NCI-H1092 (cell line): ENCODE measurements around the gene PPP2R5A.
"Not testable (repeated sequence)": the region's sequence is repeated elsewhere in the genome, so short reads cannot be mapped to it uniquely, and the experiment has no call there.

Experiments used
- DNase-seq: peaks from one replicate; lab custom pipeline; 2025; lab: John Stamatoyannopoulos, UW

PPP2R5A gene

DNA sequence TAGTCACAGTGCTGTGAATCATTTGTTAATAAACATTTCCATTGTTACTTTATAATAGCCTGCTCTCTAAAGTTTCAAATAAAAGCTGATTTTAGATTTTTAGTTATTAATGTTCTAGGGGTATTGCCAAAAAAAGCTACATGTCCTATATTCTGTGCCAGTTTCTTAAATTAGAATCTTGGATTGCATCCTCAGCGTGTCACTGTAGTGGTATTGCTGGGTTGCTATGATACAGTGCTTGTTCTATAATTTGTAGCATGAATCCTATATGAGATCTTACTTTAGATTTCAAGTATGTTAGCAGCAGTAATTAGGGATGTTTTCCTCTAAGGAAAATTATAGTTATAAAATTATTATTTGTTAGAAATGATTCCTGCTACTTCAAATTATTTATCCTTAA, 16.4 kb downstream of the PPP2R5A start:
- no peak for DNase-seq

DNA sequence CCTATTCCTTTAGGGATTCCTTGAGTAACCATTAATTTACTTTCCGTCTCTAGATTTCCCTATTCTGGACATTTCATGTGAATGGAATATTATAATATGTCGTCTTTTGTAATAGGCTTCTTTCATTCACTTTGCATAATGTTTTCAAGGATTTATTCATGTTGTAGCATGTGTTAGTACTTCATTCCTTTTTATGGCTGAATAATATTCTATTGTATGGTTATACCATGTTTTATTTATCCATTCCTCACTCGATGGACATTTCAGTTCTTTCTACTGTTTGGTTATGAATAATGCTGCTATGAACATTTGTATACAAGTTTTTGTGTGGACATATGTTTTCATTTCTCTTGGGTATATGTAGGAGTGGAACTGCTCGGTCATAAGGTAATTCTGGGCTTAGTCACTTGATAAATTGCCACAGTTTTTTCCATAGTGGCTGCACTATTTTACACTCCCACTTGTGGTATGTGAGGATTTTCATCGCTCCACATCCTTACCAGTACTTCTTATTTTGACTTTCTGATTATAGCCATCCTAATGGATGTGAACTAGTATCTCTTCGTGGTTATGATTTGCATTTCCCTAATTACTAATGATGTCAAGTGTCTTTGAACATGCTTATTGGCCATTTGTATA, 17.7 kb downstream of the PPP2R5A start:
- no peak for DNase-seq

DNA sequence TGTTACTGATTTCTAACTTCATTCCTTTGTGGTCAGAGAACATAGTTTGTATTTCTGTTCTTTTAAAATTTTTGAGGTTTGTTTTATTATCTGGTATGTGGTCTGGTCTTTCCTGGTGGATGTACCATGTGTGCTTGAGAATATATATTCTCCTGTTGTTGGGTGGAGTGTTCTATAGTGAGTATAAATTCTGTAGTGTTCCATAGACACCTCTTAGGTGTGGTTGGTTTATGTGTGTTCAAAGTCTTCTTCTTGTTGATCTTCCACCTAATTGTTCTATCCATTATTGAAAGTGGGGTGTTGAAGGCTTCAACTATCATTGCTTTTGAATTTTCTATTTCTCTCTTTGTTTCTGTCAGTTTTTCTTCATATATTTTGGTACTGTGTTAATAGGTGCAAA, 20.1 kb downstream of the PPP2R5A start:
- DNase-seq = no peak

DNA sequence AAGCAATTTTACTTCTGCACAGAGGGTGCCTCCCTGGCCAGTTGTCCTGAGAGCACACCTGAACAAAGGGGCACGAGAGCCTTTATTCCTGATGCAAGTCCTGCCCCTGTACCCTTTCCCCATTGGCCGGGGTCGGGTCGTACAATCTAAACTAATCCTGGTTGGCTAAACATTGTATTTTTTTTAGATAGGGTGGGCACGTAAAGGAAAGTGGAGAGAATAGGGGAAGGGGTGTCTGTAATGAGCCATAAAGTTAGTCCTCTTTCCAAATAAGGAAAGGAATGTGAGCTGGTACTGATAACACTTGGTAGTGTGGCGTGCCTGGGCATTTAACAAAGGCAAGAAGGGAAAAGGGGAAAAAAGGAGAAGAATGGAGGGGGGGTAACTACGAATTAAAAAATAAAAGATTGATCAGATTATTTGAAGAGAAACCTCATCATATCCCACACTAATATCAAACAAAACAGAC, 20.8 kb downstream of the PPP2R5A start:
- DNase-seq = not testable (repeated sequence)

DNA sequence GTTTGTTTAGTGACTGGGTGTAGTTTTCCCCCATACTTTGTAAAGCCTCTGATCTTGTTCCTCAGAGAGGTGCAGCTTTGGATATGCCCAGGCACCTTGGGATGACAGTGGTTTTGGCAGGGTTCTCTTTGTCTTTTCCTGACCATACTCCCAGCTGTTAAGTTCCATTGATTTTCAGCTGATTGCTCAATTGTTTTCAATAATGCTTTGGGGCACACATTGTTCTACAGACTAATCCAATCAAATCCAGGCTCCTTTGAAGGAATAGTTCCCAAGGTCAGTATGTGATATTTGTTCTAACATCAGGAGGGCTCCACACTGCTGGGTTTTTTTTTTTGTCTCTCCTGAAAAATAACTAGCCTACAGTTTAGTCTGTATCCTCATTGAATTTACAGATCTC, 24.8 kb downstream of the PPP2R5A start:
- no peak for DNase-seq

DNA sequence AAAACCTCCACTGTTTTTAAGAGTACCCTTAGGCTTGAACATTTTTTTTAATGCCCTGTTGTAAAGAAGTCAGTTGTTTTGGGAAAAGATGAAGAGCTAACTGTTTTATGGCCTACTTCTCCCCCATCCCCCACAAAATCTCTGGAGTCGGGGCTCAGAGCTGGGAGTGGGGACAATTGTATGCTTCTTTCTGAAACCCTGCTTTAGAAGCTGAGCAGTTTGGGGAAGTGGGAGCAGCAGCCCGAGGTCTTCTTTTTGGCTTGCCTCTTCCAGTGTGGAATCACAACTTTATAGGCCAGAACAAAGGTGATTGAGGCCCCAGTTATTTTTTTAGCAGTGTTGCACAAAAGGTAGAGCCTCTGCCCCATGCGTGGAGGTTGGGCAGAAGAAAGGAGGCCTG, 25.2 kb downstream of the PPP2R5A start:
- DNase-seq = no peak

DNA sequence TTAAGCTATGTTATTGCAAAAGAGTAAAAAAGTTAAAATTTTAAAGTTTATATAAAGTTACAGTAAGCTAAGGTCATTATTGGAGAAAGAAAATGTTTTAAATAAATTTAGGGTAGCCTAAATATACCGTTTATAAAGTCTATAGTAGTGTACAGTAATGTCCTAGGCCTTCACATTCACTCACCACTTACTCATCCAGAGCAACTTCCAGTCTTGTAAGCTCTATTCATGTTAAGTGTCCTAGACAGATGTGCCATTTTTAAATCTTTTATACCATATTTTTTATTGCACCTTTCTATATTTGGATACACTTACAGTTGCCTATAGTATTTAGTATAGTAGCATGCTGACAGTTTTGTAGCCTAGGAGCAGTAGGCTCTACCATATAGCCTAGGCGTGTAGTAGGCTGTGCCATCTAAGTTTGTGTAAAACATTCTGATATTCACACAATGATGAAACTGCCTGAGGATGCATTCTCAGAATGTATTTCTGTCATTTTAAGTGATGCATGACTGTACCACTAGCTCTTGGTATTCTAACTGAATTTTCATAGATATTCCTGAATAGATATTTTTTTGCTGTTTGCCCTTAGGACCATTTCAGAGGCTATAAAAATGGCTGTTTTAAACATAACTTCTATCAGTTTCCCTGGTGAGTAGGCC, 26.8 kb downstream of the PPP2R5A start:
- no peak for DNase-seq

DNA sequence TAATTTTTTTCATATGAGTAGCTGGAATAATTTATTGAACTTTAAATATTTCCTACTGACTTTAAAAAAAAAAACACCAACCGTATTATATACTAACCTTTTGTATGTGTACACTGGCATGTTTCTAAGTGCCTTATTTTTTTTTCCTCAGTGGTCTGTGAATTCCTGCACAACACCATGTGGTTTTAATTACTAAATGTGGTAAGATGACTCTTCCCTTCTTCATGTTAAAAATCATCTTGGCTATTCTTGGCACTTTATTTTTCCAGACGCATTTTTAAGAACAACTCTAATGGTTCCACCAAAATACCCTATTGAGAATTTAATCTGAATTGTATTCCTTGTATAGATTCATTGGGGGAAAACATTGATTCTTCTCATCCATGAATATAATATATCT, 28.4 kb downstream of the PPP2R5A start:
- no peak for DNase-seq

DNA sequence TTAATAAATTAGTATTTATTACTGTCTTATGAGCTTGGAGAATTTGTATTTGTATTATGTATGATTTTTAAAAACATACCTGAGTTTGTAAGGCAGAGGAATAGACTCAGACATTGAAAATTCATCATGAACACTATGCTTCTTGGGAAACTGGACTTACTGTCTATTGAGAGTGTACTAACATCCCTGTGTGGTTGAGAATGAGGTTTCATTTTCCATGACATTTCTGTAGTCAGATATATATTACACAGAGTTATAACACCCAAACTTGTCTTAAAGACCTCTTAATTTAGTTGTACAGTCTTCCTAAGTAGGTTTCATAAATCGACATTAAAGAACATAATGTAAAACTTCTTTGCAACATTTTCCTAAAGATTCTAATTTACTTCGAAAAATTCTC, 30.0 kb downstream of the PPP2R5A start:
- no peak for DNase-seq

DNA sequence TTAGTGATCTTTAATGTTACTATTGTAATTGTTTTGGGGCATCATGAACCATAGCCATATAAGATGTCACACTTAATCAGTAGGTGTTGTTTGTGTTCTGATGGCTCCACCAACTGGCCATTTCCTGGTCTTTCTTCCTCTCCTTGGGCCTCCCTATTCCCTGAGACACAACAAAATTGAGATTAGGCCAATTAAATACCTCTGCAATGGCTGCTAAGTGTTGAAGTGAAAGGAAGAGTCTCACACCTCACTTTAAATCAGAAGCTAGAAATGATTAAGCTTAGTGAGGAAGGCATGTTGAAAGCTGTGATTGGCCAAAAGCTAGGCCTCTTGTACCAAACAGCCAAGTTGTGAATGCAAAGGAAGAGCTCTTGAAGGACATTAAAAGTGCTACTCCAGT, 30.7 kb downstream of the PPP2R5A start:
- DNase-seq = peak; percentile 1

DNA sequence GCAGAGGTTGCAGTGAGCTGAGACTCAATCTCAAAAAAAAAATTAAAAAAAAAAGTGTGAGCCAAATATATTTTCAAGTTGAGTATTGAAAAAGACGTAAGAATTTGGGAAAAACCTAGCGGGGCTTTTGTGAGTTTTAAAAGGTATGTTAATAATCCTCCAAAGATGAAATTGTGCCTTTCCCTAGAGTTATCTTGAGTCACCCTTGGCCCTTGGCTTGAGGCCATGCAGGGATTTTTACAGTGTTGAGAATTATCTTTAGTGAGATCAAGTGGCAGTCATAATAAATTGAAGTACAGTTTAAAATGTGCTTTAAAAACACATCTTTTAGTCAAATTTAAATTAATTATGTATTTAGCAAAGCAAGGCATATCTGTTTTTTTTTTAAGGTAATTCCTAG, 32.7 kb downstream of the PPP2R5A start:
- DNase-seq = no peak

DNA sequence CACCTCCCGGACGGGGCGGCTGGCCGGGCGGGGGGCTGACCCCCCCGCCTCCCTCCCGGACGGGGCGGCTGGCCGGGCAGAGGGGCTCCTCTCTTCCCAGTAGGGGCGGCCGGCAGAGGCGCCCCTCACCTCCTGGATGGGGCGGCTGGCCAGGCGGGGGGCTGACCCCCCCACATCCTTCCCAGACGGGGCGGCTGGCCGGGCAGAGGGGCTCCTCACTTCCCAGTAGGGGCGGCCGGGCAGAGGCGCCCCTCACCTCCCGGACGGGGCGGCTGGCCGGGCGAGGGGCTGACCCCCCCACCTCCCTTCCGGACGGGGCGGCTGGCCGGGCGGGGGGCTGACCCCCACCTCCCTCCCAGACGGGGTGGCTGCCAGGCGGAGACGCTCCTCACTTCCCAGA, 35.8 kb downstream of the PPP2R5A start:
- not testable (repeated sequence) for DNase-seq

DNA sequence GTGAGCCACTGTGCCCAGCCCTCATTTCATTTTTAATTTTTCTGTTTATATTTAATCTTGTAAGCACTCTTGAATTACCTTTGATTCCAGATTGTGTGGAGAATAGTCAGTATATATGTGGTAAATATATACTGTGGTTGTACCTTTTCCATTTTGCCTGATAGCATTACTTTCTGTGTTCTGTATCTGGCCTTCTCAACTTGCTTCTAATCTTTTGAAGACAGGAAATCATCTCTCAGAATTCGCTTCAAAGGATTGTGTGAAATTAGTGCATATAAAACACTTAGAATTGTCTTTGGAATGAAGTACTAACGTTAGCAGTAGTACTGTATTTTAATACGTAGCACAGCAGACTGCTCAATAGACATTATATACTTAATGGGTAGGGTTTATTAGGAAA, 37.9 kb downstream of the PPP2R5A start:
- no peak for DNase-seq

DNA sequence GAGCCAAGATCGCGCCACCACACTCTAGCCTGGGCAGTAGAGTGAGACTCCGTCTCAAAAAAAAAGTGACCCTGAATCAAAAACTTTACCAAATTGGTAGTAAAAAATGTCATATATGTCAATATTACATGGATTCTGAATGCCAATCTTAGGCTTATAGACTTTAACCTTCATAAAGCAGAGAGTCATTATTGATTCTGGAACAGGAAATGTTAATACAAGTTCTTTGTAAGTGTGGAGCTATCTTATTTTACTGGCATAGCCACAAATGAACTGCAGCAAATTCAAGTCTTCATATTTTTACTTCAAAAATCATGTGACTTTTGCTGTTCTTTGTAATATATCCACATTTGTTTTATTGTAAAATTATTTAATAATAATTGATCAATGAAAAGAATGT, 41.3 kb downstream of the PPP2R5A start:
- no peak for DNase-seq

DNA sequence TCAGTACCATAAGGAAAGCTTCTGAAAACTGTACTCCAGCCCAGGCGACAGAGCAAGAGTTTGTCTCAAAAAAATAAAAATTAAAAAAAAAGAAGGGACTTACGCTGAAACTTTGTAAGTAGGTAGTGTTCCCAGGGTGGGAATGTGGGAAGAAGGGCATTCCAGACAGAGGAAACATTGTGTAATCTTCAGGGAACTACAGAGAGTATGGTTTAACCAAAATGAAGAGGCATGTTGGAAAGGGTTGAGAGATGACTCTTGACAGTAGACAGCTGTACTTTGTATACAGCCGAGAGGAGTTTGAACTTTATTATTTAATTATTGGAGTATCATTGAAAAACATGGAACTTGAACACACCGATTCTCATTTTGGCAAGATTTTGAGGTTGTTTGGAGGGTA, 43.0 kb downstream of the PPP2R5A start:
- DNase-seq = no peak

DNA sequence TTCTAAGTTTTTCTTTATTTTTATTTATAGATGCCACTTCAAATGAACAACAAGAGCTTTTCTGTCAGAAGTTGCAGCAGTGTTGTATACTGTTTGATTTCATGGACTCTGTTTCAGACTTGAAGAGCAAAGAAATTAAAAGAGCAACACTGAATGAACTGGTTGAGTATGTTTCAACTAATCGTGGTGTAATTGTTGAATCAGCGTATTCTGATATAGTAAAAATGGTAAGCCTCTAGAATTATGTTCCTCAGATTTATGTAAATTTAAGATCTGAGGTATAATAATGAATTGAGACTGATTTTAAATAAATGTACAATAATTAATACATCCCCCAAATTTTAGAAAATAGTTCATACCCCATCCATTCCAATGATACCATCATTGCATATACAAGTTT, 43.9 kb downstream of the PPP2R5A start:
- DNase-seq = no peak

DNA sequence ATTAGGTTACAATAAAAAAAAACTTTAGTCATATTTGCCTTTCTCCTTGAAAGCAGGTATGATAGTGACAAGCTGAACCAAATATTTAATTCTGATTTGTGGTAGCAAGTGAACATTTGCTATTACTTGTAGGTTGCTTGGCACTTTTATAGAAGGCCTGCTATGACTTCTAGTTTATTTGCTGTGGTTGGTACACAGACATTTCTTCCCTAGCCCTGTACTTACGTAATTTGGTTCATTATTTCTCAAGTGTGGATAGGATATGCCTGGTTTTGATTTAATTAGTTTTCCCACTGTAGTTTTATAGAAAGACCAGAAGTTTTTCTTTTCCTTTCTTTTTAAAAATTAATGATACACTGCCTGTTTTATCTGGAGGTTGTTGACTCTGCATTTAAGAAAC, 55.9 kb downstream of the PPP2R5A start:
- DNase-seq = no peak

DNA sequence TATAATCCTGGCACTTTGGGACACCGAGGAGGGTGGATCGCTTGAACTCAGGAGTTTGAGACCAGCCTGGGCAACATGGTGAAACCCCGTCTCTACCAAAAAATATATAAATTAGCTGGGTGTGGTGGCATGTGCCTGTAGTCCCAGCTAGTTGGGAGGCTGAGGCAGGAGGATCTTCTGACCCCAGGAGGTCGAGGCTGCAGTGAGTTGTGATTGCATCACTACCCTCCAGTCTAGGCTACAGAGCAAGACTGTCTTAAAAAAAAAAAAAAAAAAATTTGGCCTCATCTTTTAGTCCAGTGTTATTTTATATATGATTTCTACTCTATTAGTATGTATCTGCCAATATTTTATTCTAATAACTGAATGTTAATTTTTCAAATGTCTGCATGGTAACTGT, 59.7 kb downstream of the PPP2R5A start:
- DNase-seq = no peak

DNA sequence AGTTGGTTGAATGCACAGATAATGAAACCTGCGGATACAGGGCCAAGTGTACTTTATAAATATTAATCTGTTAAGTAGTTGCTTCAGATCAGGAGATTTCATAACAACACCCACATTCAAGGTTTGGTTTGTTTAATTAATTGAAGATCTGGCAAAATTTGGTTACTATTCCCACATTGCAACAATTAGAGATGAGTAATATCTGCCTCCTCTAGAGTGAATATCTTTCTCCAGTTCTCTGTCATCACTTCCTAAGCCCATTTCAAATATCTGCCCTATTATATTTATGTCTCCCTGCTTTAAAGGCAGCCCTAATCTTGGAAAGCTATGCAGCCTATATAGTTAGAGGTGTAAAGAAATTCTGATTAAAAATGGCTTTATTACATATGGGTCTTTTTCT, 61.4 kb downstream of the PPP2R5A start:
- no peak for DNase-seq

DNA sequence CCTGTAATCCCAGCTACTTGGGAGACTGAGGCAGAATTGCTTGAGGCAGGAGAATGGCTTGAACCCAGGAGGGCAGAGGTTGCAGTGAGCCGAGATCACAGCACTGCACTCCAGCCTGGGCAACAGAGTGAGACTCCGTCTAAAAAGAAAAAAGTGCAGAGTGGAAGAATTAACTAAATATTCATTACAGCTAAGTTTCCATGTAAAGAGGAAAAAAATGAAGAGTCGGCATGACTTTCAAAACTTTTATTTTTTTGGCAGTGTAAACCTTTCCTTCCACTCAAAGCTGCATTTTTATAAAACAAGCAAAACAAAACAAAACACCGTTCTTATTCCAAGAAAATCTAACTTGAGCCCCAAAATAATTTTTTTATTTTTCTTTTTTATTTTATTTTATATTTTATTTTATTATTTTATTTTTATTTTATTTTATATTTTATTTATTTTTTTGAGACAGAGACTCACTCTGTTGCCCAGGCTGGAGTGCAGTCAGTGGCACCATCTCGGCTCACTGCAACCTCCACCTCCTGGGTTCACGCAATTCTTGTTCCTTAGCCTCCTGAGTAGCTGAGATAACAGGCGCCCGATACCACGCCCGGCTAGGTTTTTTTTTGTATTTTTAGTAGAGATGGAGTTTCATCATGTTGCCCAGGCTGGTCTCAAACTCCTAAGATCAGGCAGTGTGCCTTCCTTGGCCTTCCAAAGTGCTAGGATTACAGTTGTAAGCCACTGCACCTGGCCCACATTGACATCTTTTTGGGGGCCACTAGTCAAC, 66.6 kb downstream of the PPP2R5A start:
- no peak for DNase-seq

DNA sequence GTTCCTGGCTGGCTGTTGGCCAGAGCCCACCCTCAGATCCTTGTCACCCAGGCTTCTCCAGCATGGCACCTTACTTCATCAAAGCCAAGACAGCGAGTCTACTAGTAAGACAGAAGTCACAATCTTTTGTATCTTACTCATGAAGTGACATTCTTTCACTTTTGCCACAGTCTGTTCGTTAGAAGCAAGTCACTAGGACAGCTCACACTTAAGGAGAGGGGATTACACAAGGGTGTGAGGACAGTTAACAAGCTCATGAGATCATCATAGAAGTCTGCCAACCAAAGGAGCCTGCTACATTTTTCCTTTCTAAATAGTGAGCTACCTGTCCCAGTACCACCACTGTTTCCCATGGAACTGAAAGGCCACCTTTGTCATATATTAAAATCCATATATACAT, 68.0 kb downstream of the PPP2R5A start:
- DNase-seq = no peak

DNA sequence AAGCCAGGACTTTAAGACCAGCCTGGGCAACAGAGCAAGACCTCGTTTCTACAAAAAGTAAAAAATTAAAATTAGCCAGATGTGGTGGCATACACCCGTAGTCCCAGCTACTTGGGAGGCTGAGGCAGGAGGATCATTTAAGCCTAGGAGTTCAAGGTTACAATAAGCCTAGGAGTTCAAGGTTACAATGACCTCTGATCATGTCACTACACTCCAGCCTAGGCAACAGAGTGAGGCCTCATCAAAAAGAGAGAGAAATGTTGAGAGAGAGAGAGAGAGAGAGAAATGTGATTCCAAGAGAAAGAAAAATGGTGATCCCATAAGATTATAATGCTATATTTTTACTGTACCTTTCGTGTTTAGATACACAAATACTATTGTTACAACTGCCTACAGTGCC, 69.3 kb downstream of the PPP2R5A start:
- DNase-seq = no peak

DNA sequence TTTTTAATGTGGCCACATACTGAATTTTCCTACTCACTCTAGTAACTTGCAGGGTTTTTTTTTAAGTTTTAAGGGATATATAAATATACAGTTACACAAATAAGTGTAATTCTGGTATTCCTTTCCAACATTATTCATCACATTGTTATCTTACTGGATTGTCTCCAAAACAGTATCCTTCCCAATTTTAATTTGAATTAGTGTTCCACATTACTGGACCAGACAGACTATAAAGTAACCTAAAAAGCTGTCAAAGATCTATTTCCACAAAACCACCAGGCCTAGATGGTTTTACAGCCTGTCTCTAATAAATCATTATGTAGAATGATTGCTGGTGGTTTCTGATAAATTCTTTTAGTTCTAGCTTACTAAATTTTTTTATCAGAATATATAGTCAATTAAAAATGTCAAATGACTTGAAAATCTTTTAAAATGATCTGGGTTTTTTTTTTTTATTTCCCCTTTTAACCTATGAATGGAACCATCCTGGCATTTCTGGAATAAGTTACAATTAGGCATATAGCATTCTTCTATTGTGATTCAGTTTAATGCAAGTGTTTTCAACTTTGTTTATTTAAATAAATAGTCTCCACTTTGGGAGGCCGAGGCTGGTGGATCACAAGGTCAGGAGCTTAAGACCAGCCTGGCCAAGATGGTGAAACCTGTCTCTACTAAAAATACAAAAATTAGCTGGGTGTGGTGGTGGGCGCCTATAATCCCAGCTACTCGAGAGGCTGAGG, 70.2 kb downstream of the PPP2R5A start:
- DNase-seq = no peak
